Ovary (tissue), 3 donors: ENCODE data around the gene POU2AF3.

Experiments used
- CTCF ChIP-seq, 3 donors: fragments of 450-650 bp in 2 of 3; fragments of 200-600 bp in 1 of 3; IDR thresholded peaks; one replicate each; pipeline versions ENCODE4 v1.5.1 to v1.8.0; 2016 to 2022; ENCODE audit warnings: antibody characterized with exemption in 3 of 3, mild to moderate bottlenecking in 1 of 3
- POLR2A ChIP-seq: fragments of 450-650 bp; IDR thresholded peaks from one replicate; pipeline ENCODE4 v1.6.1; 2017; ENCODE audit warnings: antibody characterized with exemption, mild to moderate bottlenecking, moderate library complexity
- donor health status: DM: no; HTN: no; CAD: no.

GRCh38 chr11:111310088-111310487 lies 11.7 kb downstream of the POU2AF3 start:
- TF ChIP-seq CTCF (IDR thresholded peaks at IDR 0.05) (no peak), POLR2A (no peak)
